ENCODE measurements around the gene PC.

The PC gene

DNA sequence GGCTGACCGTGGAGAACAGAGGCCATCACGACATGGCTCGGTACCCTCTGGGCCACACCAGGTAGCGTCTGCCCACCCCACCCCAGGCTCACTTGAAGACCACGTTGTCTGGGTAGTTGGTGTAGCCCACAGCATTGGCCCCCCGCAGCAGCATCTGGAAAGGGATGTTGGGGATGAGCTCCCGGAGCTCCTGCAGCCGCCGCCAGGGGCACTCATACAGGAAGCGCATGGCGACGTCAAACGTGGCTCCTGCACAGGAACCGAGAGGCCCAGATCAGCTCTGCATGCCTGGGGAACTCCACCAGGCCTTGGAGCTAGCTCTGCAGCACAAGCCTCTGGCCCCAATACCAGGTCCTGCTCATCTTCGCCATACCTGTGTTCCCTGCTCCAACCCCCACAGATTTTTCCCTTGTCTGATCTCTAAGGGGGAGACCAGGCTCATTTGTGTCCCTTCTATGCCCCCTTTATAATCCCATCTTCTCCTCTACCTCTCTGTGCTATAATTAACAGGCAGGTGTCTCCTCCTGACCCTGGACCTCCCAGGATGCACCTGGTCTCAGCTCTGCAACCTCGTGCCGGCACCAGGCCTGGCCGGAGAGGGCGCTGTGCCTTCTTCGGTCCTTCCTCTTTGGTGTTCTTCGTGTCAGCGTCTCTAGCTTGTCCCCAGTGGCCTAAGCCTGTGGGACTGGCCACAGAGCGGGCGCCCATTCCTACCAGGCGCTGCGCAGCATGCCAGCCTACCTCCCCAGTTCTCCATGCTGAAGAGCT, 106.3 kb downstream of the PC start:
- peak; percentile 28 for DNase-seq

DNA sequence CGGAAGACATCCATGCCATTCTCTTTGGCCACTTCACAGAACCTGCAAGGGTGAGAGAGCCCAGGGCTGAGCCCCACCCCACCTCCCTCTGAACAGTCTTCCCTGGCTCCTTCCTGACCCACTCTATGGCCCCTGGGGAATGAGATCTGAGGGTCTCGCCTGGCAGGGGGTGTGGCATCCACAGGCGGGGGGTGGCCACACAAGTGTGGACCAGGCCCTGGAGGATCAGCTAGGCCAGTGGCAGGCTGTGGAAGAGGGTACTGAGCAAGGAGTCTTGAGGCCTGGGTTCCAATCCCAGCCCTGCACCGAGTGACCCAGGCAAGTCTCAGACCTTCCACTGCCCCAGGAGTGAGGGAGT, 107.0 kb downstream of the PC start:
- no peak for DNase-seq

DNA sequence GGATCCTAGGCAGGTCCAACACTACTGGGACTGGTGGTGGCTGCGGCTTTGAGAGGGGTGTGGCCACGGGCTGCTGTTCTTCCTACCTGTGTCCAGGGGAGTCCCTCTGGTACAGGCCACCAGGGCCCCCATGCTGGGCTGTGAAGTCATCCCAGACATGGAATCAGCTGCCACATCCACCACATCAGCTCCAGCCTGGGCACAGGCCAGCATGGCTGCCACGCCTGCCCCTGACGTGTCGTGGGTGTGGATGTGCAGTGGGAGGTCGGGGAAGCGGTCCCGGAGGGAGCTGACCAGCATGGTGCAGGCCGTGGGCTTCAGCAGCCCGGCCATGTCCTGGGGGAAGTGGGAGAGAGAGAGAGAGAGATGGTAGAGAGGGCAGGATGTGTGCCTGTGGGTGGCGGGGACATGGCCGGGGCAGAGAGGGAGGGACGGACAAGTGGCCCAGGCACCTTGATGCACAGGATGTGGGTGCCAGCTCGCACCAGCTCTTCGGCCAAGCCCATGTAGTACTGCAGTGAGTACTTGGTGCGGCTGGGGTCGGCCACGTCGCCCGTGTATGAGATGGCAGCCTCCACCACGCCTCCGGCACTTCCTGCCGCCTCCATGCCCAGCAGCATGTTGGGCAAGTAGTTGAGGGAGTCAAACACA, 107.5 kb downstream of the PC start:
- DNase-seq, result no peak

DNA sequence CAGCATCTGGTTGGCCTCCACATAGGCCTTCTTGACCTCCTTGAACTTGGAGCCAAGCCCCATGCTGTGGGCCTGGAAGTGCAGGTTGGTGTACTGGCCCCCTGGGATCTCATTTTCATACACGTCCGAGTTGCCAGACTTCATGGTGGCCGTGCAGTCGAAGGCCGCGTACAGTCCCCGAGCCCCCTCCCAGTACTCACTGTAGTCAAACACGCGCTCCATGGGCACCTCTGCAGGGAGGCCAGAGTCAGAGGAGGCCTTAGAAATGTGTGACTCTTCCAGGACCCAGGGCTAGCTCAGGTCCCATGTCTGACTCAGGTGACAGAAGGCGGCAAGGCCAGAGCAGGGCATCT, 108.0 kb downstream of the PC start:
- no peak for DNase-seq

DNA sequence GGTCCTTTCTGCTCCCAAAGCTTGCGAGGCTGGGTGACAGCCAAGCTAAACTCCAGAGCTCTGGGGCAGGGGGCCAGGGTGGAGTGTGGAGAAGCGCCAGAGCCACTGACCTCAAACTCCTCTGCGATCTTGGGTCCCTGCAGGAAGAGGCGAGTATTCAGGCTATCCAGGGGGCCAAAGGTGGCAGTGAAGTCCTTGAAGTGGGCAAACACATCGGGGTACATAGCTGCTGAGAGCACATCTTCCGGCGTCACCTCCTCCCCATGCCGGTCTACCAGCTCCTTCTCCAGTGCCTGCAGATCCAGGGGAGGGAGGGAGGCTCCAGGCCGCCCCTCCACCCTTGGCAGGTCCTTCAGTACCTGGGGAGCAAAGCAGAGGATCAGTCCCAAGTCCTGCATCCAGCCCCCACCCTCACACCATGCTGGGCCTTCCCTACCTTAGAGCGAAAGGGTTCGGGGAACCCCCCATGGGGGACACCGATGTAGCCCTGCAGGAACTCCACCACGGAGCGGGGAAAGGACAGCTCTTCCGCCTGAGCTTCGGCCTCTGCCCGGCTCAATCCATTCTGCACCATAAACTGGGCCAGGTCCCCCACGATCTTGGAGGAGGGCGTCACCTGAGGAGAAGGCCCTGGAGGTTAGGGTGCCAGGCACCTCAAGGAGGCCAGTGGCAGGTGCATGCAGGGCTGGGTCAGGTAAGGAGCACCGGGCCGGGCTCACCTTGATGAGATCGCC, 108.5 kb downstream of the PC start:
- no peak for DNase-seq

DNA sequence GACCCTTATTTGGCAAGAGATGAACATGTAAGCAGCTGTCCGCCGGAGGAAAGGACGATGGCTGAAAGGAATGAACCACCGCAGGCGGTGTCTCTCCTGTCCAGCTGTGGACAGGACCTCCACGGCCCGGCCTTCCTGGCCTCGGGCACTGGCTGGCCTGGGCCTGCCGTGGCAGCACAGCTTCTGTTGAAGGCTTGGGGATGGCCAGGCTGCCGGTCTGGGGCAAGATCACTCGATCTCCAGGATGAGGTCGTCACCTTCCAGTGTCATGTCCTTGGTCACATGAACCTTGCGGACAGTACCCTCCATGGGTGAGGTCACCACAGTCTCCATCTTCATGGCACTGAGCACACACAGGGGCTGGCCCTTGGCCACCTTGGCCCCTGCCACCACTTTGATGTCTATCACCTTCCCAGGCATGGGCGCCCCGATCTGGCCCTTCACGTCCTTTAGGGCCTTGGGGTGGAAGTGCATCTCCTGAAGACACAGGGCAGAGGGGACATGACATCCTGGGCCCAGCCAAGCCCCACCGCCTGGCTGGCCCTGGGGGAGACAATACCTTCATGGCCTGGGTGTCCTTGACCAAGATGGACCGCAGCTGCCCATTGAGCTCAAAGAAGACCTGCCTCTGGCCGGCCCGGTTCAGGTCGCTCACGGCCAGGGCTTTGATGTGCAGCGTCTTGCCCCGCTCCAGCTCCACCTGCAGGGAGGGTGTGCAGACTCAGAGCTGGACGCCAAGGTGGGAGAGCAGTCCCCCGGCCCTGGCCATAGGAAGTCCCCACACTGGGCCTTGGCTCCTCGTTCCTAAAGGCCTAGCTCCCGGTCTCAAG, 109.3 kb downstream of the PC start:
- DNase-seq, result no peak

DNA sequence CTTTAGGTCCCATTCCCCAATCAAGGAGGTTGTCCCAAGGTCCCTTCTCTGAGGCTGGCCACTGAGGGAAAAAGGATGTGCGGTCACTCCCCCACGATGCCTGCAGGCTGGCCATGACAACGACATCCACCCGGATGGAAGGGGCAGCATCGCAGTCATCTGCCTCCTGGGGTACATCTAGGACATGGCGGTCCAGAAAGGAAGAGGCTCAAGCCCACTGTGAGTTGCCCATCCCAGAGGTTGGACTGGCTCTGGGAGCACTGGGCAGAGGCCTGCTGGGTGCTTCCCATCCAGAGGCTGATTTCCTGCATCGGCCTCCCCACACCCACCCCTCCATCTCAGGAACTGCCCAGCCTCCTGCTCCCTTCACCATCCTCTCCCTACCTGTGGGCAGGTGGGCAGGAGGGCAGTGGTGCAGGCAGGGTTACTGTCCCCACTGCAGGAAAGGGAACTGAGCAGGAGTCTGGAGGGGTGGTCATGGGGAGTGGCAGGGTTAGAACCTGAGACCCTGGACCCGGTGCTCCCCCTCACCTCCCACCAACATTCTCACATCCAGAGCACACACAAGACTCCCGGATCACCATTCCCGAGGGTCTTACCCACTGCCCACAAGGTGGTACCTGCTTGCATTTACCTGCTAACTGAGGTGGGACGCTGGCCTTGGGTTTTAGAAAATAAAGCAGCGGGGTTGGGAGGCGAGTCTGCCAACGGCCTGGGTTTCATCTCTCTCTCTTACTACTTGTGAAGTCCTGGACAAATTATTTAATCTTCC, 110.5 kb downstream of the PC start:
- DNase-seq, result no peak

DNA sequence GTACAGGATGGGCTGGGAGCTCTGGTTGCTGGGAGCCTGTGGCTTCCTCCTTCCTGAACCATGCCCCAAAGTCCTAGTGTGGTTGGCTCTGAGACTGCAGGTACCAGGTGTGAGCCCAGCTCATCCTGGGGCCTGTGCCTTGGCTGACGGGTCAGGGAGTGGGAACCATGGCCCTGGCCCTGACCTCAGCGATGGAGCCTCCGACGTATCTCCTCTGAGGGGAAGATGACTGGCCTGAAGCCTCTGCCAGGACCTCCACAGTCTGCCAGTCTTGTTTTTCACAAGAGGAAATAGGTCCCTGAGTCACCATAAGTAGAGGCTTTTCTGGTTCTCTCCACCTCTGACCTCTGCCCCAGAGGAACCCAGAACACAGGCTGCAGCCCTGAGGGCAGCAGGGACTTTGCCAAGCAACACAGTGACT, 111.5 kb downstream of the PC start:
- no peak for DNase-seq

DNA sequence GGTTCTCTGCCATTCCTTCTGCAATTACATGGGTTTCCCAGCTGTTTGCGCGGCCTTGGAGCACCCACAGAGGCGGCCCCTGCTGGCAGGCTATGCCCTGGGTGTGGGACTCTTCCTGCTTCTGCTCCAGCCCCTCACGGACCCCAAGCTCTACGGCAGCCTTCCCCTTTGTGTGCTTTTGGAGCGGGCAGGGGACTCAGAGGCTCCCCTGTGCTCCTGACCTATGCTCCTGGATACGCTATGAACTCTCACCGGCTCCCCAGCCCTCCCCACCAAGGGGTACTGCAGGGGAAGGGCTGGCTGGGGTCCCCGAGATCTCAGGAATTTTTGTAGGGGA, 112.3 kb downstream of the PC start:
- DNase-seq, result no peak

DNA sequence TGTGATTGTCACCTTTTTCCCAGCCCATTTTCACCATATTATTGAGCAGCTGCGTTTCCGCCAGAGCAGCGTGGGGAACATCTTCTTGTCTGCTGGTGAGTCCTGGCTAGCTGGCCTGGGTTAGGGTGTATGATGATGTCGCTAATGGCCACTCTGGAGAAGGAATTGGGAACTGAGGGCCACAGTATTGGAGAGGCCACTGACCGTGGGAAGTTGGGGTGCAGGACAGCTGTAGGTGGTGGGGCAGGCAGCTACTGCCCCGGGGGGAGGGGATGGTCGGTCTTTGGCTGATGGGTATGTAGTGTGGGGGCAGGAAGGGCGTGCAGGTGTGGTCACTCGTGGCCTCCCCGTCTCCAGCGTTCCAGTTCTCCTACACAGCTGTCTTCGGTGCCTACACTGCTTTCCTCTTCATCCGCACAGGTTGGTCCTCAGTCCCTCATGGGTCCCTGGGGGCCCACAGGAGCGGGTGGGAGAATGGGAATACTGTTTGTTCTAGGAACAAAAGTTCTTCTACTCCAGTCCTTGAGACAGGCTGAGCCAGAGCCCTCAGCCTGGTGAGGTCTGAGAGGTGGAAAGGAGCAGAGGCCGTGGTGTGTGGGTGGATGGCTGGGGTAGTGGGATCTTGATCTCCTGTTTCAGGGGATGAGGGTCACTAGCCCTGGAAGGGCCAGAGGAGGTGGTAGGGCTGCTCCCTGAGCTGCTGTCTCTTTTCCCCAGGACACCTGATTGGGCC, 112.9 kb downstream of the PC start:
- DNase-seq, result no peak

DNA sequence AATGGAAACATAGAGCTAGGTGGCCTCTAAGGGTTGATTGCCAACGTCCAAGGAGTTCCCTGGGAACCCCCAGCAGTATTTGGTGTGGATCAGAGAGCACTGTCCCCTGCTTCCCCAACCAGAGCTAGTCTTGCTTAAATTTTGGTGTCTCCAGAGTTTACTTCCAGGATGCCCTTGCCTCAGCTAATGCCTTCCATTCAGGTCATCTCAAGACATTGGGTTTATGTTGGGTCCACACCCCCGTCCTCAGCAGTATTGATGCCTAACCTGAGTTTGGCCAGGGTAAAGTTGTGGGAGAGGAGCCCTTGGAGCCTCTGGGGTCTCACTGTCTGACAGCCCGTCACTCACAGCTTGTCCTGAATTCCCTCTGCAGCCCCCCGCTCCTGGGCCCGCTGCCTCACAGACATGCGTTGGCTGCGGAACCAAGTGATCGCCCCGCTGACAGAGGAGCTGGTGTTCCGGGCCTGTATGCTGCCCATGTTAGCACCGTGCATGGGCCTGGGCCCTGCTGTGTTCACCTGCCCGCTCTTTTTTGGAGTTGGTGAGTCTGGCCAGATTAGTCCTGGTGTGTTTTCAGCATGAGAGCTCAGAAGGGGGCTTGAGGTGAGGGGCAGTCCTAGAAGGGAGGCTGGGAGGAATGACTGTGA, 113.6 kb downstream of the PC start:
- no peak for DNase-seq

DNA sequence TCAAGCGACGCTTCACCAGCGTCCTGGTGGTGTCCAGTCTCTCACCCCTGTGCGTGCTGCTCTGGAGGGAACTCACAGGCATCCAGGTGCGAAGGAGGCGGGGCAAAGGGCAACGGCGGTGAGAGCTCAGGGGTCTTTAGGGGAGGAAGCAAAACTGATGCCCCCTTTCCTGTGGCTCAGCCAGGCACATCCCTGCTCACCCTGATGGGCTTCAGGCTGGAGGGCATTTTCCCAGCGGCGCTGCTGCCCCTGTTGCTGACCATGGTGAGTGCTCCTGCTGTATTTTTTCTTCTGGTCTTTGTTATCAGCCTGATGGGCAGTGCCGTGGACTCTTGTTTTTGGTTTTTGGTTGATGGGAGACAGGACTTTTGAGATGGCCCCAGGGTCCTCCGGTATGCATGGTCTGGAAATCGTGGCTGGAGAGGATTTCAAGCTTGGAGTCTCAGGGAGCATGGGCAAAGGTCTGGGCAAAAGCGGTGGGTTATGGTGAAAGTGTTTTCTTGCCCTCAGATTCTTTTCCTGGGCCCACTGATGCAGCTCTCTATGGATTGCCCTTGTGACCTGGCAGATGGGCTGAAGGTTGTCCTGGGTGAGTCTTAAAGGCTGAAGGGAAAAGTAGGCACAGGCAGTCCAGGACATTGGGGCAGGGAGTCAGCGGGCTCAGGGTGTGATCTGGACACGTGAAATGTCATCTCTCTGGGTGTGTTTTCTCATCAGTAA, 114.2 kb downstream of the PC start:
- DNase-seq, result no peak

DNA sequence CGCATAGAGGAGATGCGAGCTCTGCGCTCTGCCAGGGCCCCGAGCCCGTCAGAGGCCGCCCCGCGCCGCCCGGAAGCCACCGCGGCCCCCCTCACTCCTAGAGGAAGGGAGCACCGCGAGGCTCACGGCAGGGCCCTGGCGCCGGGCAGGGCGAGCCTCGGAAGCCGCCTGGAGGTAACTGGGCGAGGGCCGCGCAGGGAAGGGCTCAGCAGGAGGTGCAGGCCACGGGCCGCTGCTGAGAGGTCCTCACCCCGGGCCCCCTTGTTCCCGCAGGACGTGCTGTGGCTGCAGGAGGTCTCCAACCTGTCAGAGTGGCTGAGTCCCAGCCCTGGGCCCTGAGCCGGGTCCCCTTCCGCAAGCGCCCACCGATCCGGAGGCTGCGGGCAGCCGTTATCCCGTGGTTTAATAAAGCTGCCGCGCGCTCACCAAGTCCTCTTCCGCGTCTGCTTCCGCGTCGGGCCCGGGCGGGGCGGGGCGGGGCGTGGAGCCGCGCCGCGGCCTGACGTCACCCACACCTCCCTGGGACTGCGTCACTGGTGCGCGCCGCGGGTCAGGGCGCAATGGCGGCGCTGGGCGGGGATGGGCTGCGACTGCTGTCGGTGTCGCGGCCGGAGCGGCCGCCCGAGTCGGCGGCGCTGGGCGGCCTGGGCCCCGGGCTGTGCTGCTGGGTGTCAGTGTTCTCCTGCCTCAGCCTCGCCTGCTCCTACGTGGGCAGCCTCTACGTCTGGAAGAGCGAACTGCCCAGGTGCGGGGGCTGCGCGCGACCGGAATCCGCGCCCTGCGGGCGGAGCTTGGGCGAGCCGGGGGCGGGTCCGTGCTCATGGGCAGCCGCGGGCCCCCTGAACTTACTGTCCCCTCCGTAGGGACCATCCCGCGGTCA, 115.0 kb downstream of the PC start, which contains the start of gene RCE1:
TSS of gene RCE1 (plus strand) at position 546 of the 880 bp plus-strand sequence. CDS start at position 561, 15 bp downstream.
- DNase-seq, result peak; percentile 92

DNA sequence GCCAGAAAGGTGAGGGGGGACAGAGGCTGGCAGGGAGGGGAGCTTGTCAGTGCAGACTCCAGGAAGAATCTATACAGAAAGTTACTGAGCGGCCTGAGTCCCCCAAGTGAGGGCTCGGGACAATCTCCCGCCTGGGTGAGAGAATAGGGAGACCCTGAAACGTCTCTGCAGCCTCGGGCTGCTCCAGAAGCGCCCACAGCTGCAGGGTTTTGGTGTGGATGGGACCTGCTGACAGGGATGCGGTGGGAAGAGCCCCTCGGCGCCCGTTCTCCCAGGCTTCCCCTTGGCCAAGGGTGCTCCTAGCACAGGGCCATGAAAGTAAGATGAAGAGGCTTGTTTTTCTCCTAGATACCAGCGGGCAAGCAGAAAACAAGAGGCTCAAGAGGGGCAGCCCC, 115.7 kb downstream of the PC start:
- no peak for DNase-seq

DNA sequence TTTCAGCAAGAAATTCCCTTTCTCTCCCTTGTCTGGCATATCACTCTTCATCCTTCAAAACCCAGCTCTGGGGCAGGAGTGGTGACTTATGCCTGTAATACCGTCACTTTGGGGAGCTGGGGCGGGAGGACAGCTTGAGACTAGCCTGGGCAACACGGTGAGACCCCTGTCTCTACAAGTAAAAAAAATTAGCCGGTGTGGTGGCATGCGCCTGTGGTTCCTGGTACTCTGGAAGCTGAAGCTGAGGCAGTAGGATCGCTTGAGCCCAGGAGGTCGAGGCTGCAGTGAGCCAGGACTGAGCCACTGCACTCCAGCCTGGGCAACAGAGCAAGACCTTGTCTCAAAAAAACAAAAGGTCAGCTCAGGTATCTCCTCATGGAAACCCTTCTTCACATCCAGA, 116.3 kb downstream of the PC start:
- no peak for DNase-seq

DNA sequence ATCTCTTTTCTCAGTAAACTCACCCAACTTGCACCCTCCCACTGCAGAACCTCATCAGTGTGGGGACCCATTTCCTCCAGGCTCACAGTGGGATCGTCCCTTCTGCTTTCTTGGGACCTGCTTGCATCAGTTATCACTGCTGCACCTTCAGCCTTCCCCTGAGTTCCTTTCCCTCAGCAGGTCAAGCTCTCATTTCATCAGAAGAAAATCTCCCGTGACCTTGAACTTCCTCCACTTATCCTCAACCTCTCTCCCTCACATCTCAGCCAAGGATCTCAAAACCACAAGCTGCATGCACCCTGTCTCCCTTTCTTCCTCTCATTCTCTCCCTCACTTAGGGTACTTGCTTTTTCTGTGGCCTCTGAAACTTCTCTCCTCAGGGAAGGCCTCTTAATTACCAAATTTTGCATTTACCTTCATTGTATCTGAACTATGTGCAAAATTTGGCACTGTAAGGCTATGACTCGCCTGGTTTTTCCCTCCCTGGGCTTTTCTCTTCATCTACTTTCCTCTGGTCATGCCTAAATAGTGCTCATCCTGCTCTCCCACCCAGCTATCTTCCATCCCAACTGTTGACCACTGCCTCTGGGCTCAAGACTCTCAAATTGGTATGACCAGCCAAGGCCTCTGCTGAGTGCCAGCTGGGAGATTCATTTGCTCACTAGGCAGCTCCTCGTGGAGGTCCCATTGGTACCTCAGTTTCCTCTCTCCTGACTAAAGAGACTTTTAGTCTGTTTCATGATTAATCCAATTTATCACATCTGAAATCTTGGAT, 117.7 kb downstream of the PC start:
- no peak for DNase-seq

DNA sequence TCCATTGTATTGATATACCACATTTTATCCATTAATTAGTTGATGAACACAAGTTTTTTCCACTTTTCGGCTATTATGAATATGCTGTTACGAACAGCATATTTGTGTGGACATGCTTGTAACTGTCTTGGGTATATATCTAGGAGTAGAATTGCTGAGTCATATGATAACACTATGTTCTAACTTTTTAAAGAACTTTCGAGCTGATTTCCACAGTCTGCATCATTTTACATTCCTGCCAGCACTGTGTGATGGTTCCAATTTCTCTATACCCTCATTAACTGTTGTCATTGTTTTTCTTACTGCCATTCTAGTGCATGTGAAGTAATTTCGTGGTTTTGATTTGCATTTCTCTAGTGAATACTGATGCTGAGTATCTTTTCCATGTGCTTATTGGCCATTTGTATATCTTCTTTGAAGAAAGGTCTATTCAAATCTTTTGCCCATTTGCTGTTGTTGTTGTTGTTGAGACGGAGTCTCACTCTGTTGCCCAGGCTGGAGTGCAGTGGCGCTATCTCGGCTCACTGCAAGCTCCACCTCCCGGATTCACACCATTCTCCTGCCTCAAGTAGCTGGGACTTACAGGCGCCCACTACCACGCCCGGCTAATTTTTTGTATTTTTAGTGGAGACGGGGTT, 122.3 kb downstream of the PC start:
- no peak for DNase-seq

DNA sequence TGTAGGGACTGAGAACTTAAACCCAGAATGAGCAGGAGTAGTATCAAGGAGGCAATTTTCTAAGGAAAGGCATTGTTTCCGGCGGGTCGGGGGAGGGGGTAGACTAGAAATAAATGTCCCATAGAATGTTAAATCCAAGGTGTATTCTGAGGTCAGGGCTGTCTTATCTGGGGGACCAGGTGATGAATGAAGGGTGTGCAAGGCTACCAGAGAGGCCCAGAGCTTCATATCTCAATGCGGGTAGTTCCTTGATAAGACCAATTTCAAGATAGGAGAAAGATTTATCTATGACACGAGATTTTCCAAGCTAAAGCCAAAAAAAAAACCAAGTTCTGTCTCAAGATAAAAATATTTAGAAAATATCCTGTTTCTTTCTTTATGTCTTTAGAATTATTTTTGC, 123.2 kb downstream of the PC start:
- no peak for DNase-seq

Data from CD4-positive, alpha-beta T cell treated with Interleukin-17A for 1 hour (primary cell).